T1000 (cell line): ENCODE results near the gene UBN1.

ENCODE experiments used
- DNase-seq: peaks from one replicate; lab custom pipeline; 2025; ENCODE audit warnings: mixed read lengths; lab: John Stamatoyannopoulos, UW

UBN1 gene, protein sequence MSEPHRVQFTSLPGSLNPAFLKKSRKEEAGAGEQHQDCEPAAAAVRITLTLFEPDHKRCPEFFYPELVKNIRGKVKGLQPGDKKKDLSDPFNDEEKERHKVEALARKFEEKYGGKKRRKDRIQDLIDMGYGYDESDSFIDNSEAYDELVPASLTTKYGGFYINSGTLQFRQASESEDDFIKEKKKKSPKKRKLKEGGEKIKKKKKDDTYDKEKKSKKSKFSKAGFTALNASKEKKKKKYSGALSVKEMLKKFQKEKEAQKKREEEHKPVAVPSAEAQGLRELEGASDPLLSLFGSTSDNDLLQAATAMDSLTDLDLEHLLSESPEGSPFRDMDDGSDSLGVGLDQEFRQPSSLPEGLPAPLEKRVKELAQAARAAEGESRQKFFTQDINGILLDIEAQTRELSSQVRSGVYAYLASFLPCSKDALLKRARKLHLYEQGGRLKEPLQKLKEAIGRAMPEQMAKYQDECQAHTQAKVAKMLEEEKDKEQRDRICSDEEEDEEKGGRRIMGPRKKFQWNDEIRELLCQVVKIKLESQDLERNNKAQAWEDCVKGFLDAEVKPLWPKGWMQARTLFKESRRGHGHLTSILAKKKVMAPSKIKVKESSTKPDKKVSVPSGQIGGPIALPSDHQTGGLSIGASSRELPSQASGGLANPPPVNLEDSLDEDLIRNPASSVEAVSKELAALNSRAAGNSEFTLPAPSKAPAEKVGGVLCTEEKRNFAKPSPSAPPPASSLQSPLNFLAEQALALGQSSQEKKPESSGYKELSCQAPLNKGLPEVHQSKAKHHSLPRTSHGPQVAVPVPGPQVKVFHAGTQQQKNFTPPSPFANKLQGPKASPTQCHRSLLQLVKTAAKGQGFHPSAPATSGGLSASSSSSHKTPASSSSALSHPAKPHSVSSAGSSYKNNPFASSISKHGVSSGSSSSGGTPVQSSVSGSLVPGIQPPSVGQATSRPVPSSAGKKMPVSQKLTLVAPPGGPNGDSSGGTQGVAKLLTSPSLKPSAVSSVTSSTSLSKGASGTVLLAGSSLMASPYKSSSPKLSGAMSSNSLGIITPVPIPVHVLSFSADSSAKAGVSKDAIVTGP (N-terminal part only)

DNA sequence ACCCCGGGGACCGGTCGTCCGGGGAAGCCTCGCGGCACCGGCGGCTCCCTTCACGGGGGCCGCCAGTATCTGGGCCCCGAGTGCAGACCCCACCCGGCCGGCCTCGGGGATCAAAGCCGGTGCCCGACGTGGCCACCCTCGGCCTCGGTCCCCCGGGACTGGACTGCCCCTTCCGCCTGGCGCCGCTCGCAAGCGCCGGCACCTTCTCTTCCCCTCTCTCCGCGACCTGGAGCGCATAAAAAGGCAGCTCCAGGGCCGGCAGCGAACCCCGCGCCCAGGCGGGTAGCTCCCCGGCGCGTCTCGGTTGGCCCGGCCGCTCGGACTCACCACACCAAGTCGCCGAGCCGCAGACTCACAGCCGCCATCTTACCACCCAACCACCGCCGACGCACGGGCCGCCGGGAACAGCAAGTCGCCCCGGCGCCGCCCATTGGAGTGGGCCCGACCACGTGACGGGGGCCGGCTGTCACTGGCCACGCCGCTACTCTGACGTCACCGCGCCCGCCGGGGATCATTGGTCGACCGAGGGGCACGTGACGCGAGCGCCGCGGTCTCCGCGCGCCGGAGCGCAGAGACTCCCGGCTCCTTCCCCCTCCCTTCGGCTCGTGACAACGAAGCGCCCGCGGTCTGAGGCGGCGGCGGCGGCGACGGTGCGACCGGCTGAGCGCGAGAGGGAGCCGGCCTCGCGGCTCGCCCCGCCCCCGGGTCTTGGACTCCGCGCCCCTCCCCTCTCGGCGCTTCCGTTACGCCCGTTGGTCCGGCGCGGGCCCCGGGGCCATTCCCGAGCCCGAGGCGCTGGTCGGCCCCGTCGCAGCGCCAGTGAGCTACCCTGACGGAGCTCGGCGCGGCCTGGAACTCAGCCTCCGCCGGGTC, at the start of gene UBN1, which contains the start of gene GLYR1:
TSS of gene UBN1 (plus strand) at position 581 of the 873 bp plus-strand sequence. CDS start 5,437 bp downstream, outside the sequence.
TSS of gene GLYR1 (minus strand) at position 388 of the 873 bp plus-strand sequence. CDS start at position 365, 23 bp downstream.
- DNase-seq: peak; percentile 97

- no peak for DNase-seq
Observed at GRCh38 chr16:4797805-4798252, 49.5 kb upstream of the UBN1 start.

GRCh38 chr16:4798456-4798855, 48.8 kb upstream of the UBN1 start:
- no peak for DNase-seq

- no peak for DNase-seq
Observed at GRCh38 chr16:4799171-4799855, 48.0 kb upstream of the UBN1 start.

GRCh38 chr16:4800290-4801041, 46.8 kb upstream of the UBN1 start:
- DNase-seq: no peak

DNA sequence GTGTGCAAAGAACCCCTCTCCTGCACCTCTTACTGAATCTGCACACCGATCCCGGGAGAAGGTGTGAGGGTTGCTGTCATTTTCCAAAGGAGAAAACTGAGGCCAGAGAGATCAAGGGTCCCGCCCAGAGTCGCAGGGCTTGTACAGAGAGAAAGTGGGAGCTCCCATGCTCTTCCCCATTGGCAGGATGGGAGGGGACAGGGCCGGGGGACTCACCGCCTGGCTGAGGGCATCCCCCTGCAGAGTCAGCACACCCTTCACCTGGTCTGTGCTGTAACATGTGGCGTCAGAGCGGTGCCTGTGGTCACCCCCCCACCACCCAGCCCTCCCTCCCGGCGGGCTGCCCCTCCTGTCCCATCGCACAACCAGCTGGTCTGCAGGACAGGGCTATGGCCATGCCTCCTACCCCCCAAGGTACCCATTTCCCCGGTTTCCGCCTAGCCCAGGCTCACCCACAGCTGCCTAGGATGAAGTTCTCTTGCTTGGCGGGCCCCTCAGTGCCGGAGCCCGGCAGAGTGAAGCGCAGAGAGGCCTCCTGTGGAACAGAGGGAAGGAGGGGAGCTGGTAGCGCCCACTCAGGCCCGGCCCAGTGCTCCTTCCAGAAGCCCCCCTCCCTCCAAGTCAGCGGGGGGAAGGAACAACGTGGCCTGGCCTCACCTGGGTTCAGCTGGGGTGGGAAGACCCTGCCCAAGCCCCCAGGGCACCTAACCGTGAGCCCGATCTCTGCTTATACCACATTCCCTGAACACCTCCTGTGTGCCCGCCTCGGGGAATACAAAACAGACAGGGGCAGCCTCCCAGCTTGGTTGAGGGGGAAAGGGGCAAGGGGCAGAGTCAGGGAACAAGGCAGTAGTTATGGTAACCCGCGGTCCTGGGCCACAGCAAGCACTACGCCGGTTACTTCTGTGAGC, 46.0 kb upstream of the UBN1 start:
- no peak for DNase-seq

GRCh38 chr16:4801962-4802658, 45.2 kb upstream of the UBN1 start, which contains the start of gene ROGDI:
Gene ROGDI, minus strand, starts transcription at chr16:4802633. Its CDS starts 62 bp downstream, at chr16:4802571.
- no peak for DNase-seq

DNA sequence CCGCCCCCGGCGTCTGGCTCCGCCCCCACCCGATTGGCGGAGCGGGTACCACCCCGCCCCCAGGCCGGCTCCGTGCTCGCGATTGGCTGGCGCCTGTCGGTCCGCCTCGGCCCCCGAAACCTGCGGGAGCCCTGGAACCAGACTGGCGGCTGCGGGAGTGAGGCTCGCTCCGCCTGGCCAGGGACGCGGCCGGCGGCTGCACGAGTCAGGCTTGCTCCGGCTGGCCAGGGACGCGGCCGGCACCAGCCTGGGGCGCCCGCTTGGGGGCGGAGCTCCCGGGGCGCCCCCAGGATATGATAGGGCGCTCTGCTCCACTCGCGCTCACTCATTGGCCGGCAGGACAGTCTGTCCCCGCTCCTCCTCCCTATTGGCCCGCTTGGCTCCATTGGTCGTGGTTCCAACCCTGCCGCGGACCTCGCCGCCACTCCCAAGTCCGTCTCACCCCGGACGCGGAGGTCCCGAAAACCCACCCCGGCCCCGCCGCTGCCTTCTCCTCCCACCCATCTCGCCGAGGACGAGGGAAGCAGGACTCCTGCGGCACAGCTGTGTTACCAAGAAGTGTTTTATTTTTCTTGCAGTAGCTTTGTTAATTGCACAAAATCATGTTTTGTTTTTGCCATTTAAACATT, 44.5 kb upstream of the UBN1 start:
- DNase-seq: peak; percentile 95

DNA sequence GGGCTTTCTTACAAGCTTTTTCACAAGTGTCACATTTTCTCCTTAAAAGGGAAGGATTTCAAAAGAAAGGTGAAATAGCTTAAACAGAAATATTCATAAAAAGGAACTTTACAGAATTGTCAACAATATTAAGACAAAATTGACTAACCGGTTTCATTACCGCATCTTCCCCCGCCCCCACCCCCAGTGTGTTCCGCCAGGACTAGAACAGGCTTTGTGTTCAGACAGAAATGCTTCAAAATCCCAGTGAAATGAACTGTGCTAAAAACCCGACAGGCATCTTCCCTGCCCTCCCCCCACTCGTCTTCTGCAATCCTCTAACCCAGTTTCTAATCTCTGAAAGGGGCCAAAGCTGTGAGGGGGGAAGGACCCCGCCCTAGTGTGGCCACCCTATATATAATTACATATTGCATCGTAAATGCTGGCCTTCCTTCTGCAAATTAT, 43.9 kb upstream of the UBN1 start:
- no peak for DNase-seq

DNA sequence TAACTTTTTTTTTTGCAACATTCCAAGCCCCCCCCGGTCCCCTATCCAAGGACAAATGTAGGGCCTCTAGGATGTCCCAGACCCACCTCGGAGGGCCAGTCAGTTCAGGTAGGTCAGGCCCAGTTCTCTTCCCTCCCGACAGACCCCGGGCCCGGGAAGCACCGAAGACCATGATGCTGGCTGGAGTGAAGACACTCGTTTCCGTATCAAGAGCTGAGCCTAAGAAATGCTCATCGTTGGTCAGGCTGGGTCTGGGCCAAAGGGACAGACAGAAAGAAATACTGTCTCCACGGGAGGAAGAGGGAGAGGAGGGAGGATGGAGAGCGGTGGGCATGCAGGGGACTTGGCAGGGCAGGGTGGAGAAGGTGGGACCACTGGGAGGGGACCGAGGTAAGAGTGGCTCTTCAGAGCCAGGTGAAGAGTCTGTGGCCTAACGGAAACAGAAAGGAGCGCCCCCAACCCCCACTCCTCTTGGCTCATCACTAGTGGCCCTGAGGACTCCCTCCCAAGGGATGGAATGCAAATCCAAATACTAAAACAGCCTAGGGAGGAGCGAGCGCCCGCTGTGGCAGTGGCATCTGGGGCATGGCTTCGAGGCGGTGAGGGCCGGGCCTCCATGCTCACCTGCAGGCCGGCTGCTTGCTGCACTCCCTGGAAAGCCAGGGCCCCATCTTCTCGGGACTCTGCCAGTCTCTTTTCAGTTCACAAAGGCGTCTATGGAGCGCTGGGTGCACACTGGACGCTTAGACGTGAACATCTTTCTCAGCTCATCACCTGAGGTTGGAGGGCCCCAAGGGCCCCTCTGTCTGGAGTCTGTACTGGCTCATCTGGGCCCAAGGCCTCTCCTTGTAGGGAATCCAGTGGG, 43.2 kb upstream of the UBN1 start:
- DNase-seq: no peak

GRCh38 chr16:4805231-4805630, 42.0 kb upstream of the UBN1 start:
- no peak for DNase-seq

DNA sequence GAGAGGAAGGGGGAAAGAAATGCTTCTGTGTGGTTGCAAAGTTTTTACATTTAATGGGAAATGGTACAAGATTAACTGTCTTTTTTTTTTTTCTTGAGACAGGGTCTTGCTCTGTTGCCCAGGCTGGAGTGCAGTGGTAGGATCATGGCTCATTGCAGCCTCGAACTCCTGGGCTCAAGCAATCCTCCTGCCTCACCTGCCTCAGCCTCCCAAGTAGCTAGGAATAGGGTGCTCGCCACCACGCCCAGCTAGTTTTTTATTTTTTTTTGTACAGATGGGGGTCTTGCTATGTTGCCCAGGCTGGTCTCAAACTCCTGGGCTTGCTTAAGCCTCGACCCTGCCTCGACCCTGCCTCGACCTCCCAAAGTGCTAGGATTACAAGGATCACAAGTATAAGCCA, 41.0 kb upstream of the UBN1 start:
- no peak for DNase-seq

GRCh38 chr16:4811242-4811641, 36.0 kb upstream of the UBN1 start:
- no peak for DNase-seq

- no peak for DNase-seq
Observed at GRCh38 chr16:4811773-4812172, 35.5 kb upstream of the UBN1 start.

GRCh38 chr16:4813251-4814003, 33.9 kb upstream of the UBN1 start:
- DNase-seq: no peak

DNA sequence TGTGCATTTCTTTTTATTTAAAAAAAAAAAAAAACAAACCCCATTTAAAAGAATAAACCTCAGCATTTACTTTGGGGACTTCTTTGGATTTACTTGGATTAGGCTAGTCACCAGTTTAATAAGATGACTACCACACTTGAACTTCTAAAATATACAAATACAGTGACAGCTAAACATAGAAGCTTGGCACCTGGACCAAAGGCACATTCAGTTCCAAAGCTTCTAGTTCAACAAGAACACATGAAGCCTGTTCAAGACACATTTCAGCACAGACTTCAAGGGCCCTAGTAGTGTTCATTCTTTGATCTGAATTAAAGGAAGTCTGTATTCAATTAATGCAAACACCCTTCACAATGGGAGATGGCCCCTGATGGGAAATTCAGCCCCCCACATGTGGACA, 33.2 kb upstream of the UBN1 start:
- DNase-seq: no peak
